KOPT-K1 (cell line): ENCODE measurements around the gene U2AF1.
"Not testable (repeated sequence)": the region's sequence is repeated elsewhere in the genome, so short reads cannot be mapped to it uniquely, and the experiment has no call there.

Source experiments
- H3K27ac ChIP-seq: fragments of 200-600 bp; sonication (generic); 2 replicates; pipeline ENCODE4 v1.5.1; 2016; ENCODE audit warnings: antibody characterized with exemption, mild to moderate bottlenecking, low read depth, low read length; ENCODE audit not compliant: poor library complexity, severe bottlenecking
- H3K36me3 ChIP-seq: fragments of 200-600 bp; sonication (generic); 2 replicates; pipeline ENCODE4 v1.5.1; 2017; ENCODE audit warnings: antibody characterized with exemption, mild to moderate bottlenecking, low read length, moderate library complexity; ENCODE audit not compliant: insufficient read depth
- H3K9me3 ChIP-seq: fragments of 200-600 bp; sonication (generic); 2 replicates; pipeline ENCODE4 v1.5.1; 2017; ENCODE audit warnings: antibody characterized with exemption, low read length, mild to moderate bottlenecking; ENCODE audit not compliant: insufficient read depth, poor library complexity, severe bottlenecking

Gene U2AF1

DNA sequence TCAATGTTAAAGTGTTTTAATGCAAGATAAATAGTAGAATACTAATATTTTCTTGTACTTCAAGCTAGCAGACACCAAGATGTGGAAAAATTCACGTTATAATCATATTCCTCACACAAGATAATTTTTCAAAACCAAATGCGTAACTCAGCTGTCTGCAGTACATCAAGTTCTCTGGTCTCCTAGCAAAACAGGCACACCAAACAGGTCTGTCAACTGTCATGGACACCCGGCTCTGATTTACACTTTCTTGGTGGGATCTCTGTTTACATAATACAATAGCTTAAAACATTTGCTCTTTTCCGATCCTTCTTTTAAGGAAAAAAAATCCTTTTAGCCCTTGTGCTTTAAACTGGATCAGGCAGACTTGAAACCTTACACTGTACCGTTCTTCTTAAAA, 5.7 kb downstream of the U2AF1 start:
- not testable (repeated sequence) for H3K9me3 ChIP-seq, H3K36me3 ChIP-seq, H3K27ac ChIP-seq

DNA sequence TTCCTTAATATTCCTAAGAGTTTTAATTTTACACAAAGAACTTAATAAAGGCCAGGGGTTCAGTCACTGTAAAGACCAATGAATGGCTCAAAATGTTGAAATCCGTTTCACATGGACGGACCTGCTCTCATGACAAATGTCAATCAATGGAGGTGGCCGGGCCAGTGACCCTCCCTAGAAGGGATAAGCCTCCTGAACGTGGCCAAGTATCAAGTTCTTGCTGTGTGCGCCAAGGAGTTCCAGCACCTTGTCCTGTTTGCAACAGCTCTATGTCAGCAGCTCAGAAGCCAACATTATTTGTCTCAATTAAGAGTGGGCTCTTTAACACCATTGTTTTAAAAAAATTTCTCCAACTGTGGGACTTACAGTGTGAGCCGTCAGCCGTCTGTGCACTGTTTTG, 6.4 kb downstream of the U2AF1 start:
- H3K36me3 ChIP-seq, H3K27ac ChIP-seq, H3K9me3 ChIP-seq: not testable (repeated sequence)

DNA sequence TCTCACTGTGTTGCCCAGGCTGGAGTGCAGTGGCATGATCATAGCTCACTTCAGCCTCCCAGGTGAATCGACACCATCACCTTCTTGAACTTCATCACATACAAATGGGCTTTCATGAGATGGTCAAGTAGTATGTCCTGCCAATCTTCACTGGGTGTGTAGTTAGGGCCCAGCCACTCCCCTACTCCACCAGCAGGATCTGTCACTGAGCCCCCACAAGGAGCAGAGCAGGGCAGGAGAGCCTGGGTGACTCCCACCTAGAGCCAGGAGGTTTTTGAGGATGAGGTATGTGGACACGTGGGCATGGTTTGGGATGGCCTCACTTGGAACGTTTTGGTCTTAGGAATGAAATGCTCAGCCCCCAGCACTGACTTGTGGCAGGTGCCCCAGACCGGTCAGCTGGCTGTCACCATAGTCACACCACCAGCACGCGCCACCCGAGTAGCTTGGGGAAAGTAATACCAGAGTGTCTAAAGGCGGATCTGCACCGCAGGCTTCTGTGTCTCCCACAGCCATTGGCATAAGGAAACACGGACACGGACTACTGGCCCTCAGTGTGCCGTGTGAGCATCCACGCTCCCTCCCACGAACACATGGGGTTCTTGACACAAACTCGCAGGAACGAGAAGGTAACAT, 15.3 kb downstream of the U2AF1 start:
- not testable (repeated sequence) for H3K27ac ChIP-seq, H3K36me3 ChIP-seq, H3K9me3 ChIP-seq

DNA sequence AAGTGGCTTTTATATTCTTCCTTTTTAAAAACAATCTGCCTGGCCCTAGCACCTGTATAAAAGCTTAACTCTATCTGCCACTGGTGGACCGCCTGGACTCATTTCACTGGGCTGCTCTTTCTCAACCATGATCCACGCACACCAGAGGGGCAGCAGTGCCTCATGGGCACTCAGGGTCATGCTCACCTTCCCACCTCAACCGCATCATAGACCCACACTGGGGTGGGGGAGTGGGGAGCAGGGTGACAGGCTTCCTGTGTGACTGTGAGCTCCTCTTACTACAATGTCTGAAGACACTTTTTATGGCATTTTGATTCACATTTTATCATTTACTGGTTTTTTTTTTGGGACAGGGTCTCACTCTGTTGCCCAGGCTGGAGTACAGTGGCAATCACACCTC, 16.4 kb downstream of the U2AF1 start:
- H3K27ac ChIP-seq, H3K9me3 ChIP-seq, H3K36me3 ChIP-seq: not testable (repeated sequence)

DNA sequence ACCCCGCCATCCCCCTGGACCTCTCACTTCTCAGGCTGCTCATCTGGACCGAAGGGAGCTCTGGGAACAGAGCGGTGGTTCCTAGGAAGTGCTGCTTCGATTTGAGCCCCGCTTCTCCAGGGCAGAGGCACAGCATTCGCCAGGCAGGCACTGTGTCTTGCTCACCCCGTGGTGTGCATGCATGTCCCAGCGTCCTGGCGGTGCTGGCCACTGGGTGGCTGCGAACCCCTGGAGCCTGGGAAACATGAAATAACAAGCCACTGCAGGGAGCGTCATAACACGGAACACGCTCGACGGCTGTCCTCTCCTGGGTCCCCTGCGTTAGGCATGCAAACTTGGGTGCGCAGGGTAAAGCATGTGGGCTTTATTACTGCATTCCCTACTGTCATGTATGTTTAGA, 17.9 kb downstream of the U2AF1 start:
- not testable (repeated sequence) for H3K9me3 ChIP-seq, H3K27ac ChIP-seq, H3K36me3 ChIP-seq

DNA sequence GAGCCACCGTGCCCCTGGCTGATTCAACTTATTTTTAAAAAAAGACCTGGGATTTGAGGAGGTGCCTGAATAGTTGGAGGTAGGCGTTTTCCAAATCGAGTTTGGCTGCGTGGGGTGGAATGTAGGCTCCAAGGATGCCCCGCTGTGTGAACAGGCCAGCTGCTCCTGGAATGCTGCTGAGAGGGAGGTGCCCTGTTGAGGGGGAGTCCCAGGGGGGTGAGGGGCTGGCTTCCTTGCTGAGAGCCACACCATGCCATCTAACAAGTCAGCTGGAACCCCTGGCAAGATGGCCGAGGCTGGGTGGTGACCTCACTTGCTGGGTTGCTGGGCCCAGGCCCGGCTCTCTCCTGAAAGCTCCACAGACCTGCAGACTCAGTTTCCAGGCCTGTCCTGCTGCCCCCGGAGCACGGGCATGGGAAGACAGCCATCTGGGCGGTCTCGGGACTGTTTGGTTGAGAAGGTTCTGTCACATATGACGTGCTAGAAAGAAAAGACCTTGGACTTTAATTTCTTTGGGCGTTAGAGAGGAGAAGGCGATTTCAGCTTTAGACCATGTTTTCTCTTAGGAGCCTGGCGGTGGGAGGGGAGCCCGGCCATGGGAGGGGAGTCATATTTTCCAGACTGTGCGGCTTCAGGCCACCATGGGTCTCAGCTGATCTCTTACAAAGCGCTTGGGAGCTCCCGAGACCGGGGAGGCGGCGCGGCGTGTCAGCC, 24.6 kb downstream of the U2AF1 start:
- H3K9me3 ChIP-seq, H3K36me3 ChIP-seq, H3K27ac ChIP-seq: not testable (repeated sequence)

DNA sequence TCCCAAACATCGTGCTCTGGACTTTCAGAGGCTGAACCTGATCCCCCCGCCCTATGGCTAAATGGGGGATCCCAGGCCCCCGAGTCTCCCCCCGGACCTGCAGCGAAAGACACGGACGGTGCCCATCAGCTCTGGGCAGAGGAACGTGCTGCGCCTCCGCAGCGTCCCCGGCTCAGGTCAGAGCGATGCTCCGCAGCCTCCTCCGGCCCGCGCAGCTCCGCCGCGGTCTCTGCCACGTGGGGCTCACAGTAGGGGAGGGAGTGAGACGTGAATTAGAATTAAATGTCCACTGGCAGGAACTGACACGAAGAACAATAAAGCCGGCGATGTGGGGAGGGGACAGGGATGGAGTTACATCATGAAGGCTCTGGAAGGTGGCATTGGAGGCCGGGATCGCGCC, 30.7 kb downstream of the U2AF1 start:
- H3K27ac ChIP-seq, H3K9me3 ChIP-seq, H3K36me3 ChIP-seq: not testable (repeated sequence)

DNA sequence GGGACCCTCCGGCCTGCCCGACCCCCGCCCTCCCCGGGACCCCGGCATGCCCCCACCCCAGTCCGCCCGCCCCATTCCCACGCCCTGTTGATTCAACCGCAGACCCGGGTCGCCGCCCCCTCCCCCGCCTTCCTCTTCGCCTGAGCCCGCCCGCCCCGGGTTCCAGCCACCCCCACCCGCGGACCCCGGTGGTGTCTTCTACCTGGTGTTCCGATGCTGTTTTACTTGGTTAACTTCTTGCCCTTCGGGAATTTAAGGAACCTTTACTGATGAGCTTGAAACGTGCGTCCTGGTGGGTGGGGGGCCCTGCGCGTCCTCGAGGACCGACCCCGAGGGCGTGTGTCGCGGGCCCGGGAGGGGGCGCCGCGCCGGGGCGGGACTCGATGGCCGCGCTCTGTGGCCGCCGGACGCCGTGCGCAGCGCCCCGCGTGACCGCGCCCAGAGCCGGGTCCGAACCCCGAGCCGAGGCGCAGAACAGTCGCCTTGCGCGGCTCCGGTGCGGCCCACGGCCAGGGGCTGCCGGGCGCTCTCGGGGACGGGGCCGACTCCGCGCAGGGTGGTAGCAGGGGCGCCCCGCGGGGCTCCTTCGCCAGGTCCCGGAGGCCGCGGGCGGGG, 31.2 kb downstream of the U2AF1 start:
- not testable (repeated sequence) for H3K36me3 ChIP-seq, H3K27ac ChIP-seq, H3K9me3 ChIP-seq

DNA sequence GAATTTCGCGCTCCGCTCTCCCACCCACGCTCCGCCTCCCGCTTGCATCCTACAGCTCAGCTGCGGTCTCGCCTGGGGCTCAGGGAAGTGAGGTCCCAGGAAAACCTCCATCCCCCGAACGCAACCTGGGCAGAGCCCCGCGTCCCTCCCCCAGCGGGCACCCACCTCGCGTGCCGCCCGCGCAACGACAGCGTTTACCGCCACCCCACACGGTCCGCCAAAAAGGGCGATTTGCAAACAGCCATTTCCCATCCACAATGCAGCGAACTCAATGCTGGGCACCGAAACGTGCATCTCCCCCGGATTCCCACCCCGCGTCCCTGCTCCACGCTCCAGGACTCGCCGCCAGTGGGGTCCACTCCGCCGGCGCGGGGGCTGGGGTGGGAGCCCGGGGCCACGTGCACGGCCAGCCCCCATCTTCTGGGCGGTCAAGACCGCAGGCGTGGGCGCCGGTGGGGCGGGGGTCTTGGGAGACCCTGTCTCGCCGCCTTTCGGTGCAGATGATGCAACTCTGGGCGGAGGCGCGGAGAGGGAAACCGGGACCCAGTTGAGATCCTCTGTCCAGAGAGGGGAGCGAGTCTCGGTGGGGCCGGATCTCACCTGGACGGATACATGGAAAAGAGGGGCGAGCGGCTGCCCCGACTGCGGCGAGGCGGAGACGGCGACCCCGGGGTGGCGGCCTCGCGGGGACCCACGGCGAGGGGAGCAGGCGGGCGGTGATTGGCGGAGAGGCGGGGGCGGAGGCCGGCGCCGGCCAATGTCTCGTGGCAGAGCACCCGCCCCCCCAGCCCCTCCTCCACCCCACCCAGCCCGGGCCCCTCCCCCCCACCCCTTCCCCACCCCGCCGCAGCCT, 32.0 kb downstream of the U2AF1 start, which contains the start of gene CBS:
Gene CBS (minus strand): TSS at position 666 of the 853 bp plus-strand sequence. CDS start 3,642 bp downstream, outside the sequence.
- H3K9me3 ChIP-seq, H3K36me3 ChIP-seq, H3K27ac ChIP-seq: not testable (repeated sequence)

DNA sequence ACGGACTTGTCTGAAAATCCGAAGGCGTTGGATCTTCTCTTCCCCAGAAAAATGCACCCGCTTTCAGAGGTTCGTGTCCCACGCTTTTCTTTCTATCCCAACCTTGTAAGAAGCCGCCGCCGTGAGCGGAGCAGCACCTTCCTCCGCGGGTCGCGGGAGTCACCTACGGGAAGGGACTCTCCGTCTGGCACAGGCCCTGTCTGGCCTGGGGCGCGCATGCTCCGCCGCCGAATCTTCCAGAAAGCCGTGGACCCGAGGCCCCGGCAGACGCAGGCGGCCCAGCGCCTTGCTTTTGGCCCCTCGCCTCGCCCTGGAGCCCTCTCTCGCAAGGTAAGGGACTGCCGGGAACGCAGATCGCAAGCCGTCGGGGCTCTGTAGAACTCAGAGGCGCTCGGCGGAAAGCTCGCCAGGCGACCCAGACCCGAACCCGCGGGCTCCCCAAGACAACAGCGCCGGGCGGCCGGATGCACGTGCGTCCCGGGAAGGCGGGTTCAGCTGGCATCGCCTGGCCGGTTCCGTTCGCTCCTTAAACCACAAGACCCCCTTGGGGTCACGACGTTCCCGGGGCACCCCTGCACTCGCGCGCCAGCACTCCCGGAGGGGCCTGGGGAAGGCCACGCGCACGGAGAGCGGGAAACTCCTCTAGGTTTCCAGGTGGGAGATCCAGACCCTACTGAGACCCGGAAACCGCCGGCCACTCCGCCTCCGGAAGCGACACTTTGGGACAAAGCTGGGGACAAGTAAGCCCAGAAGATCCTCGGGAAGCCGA, 32.8 kb downstream of the U2AF1 start:
- not testable (repeated sequence) for H3K9me3 ChIP-seq, H3K36me3 ChIP-seq, H3K27ac ChIP-seq

DNA sequence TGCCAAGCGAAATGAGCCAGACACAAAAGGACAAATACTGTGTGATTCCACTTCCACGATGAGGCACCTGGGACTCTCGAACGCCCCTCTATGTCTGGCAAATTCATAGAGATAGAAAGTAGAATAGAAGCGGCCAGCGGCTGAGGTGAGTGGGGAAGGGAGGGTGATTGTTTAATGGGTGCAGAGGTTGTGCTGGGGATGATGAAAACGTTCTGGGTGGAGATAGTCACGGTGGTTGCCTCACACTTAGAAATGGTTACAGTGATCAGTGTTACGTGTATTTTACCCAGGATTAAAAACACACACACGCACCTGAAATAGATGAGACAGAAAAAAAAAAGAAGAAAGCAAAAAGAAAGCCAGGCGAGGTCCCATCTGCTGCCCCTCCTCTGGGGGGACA, 34.6 kb downstream of the U2AF1 start:
- H3K36me3 ChIP-seq, H3K27ac ChIP-seq, H3K9me3 ChIP-seq: not testable (repeated sequence)

DNA sequence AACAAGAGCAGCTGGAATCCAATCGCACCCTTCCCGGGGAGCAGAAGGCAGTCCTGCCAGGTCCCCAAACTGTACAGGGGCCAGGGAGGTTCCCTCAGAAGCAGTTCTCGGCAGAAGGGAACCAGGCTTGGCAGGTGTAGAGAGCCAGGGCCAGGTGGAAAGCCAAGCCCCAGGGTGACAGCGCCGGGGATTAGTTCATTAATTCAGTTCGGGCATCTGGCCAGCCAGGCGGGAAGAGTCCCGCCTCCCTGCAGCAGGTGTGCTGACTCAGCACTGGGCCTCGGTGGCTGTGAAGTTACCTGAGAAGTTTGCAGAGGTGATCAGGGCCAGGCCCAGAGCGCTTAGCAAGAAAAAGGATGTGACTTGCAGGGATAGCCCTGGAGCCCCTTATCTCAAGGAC, 37.7 kb downstream of the U2AF1 start:
- H3K36me3 ChIP-seq, H3K9me3 ChIP-seq, H3K27ac ChIP-seq: not testable (repeated sequence)

DNA sequence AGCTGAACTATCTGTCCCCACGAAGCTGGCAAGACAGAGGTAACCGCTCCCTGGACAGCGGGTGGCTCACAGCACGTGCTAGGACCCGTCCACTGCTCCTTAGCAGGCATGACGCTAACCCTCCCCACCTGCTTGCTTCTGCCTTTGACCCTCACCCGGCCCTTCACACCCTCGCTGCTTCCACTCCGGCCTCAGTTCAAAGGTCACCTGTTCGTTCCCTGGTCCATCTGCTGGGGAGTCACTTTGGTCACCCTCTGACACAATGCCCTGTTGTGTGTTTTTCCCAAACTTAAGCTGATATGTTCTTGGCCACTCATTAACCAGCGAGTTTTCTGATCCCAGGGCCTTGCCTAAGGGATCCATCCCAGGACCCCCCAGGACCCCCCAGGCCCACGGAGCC, 39.3 kb downstream of the U2AF1 start:
- not testable (repeated sequence) for H3K36me3 ChIP-seq, H3K27ac ChIP-seq, H3K9me3 ChIP-seq

DNA sequence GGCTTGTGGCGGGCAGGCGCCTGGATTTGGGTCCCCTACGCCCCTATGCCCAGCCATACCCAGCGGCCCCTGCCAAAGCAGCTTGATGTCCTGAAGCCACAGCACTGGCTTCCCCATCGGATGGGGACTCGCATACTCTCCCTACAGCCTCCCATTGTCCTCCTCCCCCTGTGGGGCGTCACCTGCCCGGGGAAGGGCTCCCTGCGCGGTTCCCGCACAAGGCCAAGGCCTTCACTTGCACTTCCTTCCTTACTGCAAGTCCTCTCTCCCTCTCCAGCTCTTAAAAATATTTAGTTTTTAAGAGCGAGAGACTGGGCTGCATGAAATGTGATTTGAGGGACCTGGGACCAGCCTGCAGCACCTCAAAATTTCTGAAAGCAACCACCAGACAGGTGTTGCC, 40.7 kb downstream of the U2AF1 start:
- H3K27ac ChIP-seq, H3K36me3 ChIP-seq, H3K9me3 ChIP-seq: not testable (repeated sequence)

DNA sequence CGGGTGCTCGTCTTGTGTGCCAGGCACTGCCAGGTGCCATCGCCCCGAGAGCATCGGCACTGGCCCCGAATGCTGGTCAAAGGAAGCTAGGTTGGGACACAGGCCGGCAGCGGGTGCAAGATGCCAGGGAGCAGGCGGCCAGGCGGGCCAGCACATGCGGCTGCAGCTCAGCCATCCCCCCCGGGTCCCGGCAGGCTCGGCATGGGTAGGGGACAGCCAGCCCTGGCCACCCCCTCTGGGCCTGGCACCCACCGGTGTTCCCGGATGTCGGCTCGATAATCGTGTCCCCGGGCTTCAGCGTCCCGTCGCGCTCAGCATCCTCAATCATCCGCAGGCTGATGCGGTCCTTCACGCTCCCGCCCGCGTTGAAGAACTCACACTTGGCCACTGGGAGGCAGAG, 41.4 kb downstream of the U2AF1 start:
- not testable (repeated sequence) for H3K36me3 ChIP-seq

More for the DNA sequence above, 41.4 kb downstream of the U2AF1 start:
- not testable (repeated sequence) for H3K9me3 ChIP-seq, H3K27ac ChIP-seq
